HG03280 (cell line): ENCODE results near the gene MMP21.

Source experiments
- ATAC-seq: cut with Tn5 transposase; IDR thresholded peaks from one replicate; pipeline ENCODE4 v1.9.1; 2021; ENCODE audit warnings: mild to moderate bottlenecking, moderate library complexity; ENCODE audit not compliant: unreplicated experiment

The MMP21 gene

DNA sequence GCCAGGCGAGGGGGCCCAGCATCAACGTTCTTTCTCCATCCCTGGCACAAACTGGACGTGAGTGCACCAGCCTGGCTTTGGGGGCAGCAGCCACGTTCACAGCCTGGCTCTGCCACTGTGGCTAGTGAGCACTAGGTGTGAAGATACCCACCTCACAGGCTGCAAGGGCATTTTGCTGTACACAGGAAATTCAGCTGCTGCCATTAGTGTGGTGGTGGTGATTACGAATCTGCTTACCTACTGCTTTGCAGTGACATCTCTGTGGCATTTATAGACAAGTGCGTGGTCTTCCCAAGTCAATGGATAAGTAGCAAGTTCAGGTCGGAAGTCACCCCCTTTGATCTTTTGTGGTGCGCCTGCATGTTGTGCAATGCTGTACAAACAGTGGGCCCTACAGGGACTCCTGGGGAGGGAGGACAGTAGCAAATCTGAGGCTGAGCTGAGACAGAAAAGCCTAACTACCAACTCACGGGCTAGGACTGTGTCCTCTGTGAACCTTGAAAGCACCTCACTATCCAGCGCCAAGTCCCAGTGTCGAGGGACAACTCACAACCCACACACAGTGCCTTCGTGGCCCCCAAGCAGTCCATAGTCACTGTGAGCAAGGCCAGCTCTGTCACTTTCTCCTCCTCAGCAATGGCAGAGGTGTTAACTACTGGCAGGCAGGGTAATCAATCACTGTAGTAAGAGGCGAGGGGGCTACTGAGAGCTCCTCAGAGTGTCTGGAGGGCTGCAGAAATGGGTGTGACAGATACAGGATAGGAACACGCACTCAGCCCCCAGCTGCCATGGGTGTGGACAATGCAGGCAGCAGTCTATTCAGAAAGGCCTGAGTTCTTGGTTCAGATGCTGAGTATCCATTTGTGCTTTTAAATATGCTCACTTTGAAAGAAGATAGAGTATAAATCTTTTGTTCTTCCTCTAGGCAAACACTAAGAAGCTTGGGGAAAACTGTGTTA lies 17.0 kb upstream of the MMP21 start:
- ATAC-seq = no peak

- no peak for ATAC-seq
Observed at GRCh38 chr10:125788156-125789034, 12.8 kb upstream of the MMP21 start.

GRCh38 chr10:125785791-125786190 lies 10.2 kb upstream of the MMP21 start:
- ATAC-seq = no peak

DNA sequence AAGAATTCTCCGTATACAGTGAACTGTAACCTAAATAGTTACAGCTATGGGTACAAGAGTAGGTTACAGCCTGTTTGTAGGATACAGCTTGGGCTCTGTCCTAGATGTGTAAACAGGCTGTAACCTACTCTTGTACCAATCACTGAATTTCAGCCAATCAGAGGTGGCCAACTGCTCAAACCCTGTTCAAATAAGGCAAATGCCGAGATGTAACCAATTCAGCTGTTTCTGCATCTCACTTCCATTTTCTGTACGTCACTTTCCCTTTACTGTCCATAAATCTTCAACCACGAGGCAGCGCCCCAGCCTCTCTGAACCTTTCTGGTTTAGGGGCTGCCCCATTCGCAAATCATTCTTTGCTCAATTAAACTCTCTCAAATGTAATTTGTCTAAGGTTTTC lies 8.3 kb upstream of the MMP21 start:
- ATAC-seq = peak; percentile 69

DNA sequence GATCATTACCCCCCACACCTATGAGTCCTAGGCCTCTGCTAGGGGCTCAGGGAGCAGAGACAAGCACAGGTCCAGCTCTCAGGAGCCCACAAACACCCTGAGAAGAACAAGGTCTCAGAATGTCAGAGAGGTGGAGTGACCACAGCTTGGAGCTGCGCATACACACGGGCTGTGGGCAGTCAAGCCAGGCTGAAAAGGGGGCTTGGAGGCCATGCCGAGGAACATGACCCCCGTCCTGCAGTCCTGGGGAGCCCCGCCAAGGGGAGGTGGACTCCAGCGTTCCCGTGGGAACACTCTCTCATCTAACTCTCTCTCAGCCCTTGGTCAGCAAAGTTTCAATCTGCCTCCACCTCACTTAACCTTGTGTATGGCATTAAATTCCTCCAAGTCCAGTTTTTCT lies 7.8 kb upstream of the MMP21 start:
- no peak for ATAC-seq

DNA sequence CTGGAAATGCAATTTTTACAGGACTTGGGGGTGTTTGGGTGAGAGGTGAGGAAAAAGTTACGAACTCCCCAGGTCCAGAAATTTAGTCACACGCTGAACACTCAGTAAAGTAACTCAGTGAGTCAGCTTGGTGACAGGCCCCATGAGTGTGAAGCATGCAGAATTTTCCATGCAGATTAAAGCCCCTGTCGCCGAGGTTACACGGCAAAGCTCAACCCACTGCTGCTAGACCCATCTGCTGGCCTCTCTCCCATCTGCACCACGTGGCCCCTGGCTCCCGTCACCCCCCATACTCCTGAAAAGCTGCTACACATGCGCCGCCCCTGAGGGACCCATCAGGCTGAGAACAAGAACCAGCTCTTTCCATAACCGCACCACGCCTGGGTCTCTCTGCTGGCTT lies 7.0 kb upstream of the MMP21 start:
- no peak for ATAC-seq

- no peak for ATAC-seq
Observed at GRCh38 chr10:125782054-125782453, 6.4 kb upstream of the MMP21 start.

- ATAC-seq = no peak
Observed at GRCh38 chr10:125781374-125781773, 5.8 kb upstream of the MMP21 start.

- no peak for ATAC-seq
Observed at GRCh38 chr10:125779403-125780327, 4.0 kb upstream of the MMP21 start.

DNA sequence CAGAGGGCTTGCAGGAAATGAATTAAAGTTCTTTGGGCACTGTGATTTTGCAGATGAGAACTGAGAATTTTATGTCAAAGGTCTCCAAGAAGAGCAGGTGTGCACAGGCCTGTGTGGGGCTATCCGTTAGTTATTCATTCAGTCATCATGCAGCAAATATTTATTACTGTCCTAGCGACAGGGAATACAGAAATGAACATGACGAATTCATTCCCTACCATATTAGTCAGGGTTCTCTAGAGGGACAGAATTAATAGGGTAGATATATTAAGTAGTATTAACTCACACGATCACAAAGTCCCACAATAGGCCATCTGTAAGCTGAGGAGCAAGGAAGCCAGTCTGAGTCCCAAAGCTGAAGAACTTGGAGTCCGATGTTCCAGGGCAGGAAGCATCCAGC lies 2.9 kb upstream of the MMP21 start:
- no peak for ATAC-seq

- ATAC-seq = no peak
Observed at GRCh38 chr10:125777806-125778205, 2.2 kb upstream of the MMP21 start.

DNA sequence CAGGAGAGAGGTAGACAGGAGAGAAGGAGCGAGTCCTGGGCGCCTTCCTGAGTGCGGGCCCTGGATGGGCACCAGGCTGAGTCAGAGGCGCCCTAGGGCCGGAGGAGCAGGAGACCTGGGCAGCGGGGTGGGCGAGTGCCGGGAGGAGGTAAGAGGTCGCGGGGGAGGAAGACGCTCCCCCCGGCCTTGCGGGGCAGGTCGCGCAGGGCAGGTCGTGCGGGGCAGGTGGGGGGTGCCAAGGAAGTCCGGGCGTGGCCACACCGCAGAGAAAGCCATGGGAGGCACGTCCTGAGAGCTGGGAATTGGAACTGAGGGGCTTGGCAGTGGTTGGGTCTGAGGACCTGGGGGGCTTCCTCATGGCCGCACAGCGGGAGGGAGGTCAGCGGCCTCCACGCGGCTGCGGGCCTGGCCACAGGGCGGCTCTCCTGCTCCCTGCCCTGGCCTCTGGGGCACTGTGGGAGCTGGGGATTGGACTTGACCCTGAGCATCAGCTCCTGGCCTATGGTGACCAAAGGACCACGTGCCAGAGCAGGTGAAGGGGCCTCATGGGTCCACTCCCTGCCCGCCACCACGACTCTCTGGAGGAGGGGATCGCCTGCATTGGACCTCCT lies 935 bp downstream of the MMP21 start:
- ATAC-seq = no peak

DNA sequence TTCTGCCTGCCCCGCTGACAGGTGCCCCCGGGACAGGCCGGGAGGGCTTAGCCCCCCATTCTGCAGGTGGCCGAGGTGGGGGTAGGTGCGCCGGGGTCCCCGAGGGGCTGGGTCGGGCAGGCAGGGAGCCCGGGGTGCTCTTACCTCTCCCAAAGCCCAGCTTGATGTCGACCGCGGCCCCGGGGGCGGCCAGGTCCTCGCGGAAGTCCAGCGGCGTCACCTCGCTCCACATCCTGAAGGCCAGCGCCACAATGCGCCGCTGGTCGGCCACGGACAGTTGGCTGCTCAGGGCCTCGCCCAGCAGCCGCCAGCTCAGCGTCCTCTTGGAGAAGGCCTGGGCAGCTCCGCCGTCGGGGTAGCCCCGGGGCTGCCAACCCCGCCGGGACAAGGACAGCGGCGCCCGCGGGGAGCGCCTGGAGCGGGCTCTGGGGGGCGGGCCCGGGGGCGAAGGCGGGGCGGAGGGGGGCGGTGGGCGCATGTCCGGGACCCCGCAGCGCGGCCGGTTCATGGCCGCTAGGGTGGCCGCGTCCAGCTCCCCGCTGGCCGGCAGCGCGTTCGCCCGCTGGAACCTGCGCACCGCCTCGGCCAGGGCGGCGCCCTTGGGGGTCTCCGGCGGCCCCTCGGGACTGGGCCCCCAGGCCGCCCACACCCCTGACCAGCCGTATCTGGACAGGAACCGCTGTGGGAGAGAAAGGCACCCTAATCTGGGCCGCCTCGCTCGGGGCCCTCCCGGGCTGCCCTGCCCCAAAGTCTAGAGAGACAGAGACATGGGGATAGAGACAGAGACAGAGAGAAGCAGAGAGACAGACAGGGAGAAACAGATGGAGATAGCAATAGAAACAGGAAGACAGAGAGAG lies 1.7 kb downstream of the MMP21 start:
- no peak for ATAC-seq

DNA sequence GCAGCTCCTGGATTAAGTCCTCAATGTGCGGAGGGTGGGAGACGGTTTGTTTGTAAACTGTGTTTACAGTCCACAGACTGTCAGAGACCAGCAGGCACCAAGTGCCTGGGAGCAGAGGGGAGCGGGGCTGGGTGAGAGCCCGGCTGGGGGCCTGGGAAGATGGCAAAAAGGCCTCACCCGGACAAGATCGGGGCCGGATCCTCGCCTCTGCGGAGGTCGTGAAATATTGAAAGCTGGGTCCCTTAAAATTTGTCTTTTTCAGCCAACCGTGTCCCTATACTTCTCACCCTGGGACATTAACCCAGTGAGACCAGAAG lies 2.8 kb downstream of the MMP21 start:
- ATAC-seq = no peak

DNA sequence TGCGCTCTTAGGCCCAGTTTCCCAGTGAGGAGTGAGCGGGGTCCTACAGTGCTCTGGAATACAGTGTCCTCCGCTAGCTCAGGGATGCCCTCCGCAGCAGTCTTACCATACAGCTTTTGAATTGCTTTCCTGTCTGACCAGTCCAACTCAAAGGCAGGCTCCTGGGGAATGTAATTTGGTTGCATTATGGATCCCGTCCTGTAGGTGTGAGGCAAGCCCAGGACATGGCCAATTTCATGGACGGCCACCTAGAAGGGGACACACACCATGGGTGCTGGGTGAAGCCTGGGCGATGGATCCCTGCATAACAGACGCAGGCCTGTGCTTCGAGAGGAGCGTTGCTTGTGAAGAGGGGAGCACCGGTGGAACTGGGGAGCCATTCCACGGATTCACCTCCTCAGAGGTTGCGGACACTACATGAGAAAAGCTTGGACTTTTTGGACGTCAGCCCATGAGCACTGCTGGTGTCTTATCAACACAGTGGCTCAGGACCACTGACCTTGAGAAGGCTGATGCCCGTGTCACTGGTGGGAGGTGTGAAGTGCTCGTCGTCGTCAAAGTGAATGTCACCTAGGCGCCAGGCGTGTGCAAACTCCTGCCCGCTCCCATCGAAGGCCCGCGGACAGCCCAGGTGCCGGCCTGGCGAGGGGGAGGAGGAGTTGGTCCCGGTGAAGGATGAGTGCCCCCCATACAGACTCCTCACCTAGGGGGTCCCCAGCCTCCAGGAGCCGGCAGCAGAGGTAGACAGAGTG lies 3.3 kb downstream of the MMP21 start:
- ATAC-seq = no peak

GRCh38 chr10:125770844-125771243 lies 4.8 kb downstream of the MMP21 start:
- no peak for ATAC-seq

DNA sequence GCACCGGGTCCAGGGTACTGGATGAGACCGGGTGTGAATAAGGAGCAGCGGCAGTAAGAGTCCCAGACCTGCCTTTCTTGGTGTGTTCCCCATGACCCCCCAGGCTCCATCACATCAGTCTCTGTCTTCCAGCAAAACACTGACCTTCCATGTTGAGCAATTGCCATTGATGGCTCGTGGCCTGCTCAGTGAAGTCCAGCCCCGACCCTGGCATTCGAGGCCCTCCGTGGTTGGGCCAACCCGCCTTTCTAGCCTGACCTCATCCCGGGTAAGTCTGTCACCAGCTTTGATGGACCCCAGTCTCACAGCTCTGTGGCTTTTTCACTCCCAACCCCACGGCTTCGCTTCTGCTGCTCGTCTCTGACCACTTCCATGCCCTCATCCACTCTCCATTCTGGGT lies 6.4 kb downstream of the MMP21 start:
- no peak for ATAC-seq

DNA sequence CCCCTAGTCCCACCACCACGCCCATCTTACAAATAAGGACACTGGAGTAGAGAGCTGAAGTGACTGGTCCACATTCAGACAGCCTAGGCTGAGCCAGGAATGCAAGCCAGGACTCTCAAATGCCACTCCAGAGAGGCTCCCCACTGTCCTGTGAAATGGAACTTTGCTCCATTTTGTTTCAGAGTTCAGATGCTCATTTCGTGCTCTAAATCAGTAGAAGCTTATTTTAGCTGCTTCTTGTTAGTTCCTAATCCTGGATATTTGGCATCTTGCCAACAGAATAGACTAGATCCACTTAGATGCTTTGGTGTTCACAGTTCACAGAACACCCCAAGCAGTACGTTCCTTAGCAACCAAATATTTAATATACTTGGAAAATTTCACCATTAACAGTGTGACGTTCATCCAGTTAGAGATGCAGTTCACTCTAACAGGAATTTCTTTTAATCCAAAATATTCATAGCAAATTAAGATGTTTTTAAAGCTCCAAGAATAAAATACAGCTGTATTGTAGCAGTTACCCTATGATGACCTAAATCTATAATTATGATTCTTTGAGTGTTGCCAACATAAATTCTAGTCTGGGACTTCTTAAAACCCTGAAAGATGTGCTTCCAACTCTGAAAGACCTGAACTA lies 7.3 kb downstream of the MMP21 start:
- no peak for ATAC-seq
